ENCODE results near the gene SOCS3.

DNA sequence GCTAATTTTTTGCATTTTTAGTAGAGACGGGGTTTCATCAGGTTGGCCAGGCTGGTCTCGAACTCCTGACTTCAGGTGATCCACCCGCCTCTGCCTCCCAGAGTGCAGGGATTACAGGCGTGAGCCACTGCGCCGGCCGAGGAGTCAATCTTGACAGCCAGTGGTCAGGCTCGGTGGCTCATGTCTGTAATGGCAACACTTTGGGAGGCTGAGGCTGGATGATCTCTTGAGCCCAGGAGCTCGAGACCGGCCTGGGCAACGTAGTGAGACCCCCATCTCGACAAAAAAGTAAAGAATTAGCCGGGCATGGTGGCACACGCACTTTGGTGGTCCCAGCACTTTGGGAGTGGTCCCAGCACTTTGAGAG, 18.0 kb upstream of the SOCS3 start:
- TF ChIP-seq, protein P1, sequence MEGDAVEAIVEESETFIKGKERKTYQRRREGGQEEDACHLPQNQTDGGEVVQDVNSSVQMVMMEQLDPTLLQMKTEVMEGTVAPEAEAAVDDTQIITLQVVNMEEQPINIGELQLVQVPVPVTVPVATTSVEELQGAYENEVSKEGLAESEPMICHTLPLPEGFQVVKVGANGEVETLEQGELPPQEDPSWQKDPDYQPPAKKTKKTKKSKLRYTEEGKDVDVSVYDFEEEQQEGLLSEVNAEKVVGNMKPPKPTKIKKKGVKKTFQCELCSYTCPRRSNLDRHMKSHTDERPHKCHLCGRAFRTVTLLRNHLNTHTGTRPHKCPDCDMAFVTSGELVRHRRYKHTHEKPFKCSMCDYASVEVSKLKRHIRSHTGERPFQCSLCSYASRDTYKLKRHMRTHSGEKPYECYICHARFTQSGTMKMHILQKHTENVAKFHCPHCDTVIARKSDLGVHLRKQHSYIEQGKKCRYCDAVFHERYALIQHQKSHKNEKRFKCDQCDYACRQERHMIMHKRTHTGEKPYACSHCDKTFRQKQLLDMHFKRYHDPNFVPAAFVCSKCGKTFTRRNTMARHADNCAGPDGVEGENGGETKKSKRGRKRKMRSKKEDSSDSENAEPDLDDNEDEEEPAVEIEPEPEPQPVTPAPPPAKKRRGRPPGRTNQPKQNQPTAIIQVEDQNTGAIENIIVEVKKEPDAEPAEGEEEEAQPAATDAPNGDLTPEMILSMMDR (IDR thresholded peaks at IDR 0.05 in 8 of 11, conservative IDR thresholded peaks at IDR 0.05 in 3 of 11), result no peak
- TF ChIP-seq POLR2A (IDR thresholded peaks at IDR 0.05), result no peak
